ENCODE measurements around the gene AKAP11.

AKAP11 gene

DNA sequence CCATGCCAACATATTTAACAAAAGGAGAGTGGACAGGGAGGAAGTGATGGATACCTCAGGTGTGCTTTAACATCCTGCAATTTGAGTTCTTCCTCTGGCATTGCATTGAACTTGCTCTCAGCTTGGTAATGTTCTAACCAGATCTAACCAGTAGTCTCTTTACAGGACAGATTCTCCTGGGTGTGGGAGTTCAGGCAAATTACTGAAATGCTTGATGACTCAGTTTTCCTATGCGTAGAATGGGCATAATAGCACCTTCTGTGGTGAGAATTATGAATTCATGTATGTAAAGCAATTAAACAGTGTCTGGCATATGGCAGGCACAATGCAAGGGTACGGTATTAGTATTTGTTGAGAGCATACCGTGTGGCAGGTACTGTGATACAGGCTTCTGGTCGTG, 3.6 kb downstream of the AKAP11 start:
- no peak for DNase-seq

DNA sequence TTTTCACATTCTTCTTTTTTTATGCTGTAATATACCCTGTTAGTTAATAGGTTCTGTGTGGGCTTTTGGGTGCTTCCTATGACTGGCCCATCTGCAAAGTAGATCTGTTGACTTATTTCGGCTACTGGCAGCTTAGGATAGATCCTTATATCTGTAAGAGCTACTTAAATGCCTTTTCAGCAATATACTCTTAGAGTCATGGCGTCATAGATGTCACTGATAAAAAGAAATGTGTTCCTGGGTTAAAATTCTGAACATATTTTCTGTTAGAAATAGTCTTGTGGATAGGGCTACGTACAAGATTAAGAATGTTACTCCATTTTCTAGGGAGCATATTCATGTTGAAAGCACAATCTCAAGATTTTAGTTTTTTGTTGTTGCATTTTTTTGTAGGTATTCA, 4.7 kb downstream of the AKAP11 start:
- DNase-seq = no peak

DNA sequence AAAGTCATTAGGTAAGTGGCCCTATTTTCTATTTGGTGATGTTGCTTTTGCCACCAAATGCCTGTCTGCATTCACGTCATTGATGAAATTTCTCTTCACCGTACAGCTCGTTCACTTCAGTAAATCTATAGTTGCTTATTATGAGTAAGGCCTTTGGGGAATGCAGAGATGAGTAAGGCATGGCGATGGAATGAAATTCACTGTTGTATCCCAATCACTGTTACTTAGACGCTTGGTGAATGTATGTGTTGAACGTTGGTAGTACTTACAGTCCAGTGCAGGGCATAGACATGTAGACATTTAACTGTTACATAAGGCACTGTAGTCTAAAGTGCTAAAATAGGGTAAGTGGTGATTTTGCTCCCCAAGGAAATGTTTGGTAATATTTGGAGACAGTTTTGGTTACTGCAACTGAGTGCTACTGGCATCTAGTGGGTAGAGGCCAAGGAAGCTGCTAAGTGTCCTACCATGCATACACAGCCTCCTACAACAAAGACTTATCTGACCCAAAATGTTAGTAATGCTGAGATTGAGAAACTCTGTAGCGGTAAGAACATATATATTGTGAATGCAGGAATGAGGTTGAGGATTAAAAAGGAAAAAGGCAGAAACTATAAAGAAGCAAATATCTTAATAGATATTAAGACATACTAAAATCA, 5.8 kb downstream of the AKAP11 start:
- no peak for DNase-seq

DNA sequence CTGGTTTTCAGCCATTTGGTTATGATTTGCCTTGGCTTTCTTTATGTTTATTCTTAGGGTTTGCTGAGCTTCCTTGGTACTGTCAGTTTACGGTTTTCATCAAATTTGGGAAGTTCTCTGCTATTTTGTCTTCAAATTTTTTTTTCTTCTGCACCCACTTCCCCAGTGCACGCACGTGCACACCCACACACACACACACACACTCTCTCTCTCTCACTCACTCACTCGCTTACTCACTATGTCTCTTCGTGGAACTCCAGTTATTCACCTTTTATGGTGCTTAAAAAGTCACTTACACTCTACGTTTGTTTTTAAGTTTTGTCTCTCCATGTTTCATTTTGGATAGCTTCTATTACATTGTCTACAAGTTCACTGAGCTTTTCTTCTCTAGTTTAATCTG, 7.1 kb downstream of the AKAP11 start:
- DNase-seq = no peak

DNA sequence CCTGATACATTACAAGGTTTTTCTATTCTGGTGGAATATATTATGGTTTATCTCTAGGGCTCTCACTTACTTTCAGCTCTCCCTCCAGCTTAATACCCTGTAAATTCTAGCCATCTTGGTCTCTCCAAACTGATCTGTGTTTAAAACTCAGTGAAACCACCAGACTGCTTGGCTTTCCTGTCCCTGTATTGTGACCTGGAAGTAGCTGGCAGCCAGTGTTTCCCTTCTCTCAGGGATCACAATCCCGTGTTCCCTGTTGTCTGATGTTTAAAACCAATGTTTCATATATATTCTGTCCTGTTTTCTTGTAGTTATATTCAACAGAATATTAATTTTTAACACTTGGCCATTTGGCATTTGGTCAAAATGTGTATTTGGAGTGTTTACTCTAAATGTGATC, 8.0 kb downstream of the AKAP11 start:
- DNase-seq = no peak

DNA sequence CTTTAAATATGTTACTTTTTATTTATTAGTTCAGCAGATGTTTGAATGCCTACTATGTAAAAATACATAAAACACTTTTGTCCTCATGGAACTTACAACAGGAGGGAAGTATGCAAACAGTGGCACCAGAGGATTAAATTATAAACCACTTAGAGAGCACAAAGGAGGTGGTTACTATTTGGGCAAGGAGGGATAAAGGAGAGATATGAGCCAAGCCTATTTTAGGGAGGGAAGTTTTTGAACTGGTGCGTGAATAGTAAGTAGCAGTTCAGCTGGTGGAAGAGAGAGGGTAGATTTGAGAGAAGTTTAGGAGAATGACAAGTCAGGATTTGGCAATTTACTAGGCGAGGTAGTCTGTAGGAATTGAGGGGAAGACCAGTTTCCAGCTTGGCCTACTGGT, 8.6 kb downstream of the AKAP11 start:
- no peak for DNase-seq

DNA sequence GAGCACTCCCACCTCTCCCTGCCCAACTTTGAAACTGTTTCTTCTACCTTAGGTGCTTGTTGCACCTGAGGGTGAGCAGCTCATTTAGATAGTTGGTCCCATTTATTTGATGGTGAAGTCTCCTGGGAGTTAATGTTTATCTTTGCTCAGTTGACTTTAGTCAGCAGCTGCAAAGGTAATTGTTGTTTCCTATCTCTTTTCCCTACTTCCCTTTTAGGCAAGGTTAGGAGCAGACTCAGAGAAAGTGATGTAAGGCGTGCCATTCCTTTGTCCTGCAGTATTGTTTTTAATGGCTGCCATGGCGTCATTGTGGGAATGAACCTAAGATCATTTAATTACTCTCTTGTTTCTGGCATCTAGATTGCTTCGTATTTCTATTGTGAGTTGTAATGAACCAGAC, 11.6 kb downstream of the AKAP11 start:
- no peak for DNase-seq

DNA sequence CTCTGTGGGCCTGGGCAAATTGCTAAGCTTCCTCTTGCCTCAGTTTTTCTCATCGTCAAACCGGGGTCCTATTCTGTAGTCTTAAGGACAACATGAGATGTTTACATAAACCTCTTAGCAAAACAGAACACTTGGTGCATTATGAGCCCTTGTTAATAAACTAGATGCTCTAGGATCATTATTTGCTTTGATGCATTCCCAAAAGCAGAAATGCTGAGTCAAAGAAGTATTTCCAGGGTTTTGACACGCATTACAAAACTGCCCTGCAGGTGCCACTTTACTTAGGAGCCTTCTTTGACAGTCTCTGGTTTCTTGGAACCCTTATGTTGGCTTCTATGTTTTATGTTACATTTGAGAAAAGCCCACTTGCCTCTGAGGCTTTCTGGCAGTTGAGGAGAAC, 12.1 kb downstream of the AKAP11 start:
- no peak for DNase-seq

DNA sequence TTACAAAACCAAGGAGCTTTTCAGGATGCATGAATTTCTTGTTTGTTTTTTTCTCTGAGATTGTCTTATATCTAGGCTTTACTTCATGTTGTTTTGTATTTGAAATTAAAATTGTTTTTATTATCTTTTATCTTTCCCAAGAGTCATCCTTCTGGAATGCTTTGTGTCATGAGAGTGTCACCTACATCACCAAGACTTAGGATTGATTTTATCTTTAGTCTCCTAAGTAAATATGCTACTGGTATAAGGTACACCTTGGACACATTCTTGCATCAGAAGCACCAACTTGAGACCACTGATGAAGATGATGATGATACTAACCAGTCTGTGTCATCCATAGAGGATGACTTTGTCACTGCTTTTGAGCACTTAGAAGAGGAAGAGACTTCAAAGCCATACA, 26.4 kb downstream of the AKAP11 start:
- DNase-seq = no peak

DNA sequence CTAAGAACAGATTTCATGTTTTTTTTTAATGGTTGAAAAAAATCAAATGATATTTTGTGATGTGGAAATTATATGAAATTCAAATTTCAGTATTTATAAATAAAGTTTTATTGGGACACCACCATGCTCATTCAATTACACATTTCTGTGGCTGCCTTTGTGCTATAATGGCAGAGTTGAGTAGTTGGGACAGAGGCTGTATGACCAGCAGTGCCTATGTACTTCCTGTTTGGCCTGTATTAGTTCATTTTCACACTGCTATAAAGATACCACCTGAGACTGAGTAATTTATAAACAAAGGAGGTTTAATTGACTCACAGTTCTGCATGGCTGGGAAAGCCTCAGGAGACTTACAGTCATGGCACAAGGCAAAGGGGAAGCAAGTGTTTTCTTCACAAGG, 33.6 kb downstream of the AKAP11 start:
- no peak for DNase-seq

DNA sequence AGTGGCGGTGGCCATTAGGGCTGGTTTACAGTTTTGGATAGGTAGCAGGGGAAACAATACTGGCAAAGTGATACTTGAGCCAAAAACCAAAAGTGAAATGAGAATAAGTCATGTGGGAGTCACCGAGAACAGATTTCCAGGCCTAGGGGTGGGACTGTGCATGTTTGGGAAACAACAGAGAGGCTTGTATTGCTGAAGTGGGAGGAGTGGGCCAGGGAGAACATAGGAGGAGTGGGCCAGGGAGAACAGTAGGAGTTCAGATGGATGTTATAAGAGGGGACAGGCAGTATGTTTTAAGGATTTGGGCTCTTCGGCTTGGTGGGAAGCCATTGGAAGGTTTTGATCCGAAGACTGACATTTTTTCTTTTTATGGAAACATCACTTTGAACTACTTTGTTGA, 35.5 kb downstream of the AKAP11 start:
- no peak for DNase-seq

DNA sequence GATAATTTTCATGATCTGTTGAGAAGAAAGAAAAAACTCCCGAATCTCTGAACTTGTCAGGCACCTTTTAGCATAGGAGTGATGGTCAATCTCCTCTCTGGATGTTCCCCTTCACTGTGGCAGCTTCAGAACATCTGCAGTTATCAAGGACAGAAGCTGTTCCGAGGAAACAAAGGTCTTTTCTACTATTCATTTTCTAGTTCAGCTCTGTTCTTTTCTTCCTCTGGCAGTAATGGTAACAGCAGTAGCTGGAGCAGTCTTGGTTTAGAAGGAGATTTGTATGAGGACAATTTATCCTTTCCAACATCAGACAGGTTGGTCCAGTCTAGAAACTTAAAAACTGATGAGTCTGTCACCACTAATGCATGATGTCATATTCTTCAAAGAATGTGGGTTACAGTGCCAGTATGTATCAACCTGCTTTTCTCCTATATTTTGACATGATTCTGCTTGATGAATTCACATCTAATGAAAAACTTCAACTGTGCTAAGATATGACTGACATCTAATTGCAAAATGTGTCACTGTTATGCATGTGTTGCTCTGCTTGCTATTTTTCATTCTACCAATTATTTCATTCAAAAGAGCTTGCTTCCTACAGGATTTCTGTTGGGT, 41.0 kb downstream of the AKAP11 start:
- no peak for DNase-seq

DNA sequence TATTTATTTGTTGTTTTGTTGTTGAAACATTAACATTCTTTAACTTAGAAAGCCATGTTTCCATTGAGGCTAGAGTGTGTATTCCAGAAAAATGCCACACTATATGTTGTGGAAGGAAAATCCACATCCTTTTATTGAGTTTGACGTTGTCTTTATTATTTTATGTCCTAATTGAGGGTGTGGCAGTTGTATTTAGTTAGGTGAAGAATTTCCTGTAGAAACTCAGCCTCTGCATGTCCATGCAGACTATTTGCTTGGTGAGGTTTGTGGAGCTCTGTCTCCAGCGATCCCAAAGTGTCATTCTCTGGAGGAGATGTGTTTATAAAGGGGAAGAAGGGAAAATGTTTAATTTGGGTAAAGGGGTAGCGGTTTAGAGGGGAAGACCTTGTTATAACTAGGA, 46.6 kb downstream of the AKAP11 start:
- DNase-seq = no peak

DNA sequence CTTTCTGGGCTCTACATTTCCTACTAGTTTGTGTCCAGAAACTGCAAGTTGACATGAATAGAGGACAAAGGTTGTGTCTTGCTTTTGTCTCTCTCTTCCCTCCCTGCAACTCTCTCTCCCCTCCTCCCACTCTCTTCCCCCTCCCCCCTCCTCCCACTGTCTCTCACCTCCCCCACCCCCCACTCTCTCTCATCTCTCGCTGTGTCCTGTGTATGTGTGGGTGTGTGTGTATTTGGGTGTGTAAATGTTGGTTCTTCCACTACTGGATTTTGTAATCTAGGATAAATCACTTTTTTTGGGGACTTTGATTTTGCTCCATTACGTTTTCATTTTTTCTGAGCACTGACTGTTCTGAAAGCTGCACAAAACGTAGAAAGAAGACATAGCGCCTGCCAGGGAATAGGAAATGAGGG, 48.4 kb downstream of the AKAP11 start:
- DNase-seq = no peak

DNA sequence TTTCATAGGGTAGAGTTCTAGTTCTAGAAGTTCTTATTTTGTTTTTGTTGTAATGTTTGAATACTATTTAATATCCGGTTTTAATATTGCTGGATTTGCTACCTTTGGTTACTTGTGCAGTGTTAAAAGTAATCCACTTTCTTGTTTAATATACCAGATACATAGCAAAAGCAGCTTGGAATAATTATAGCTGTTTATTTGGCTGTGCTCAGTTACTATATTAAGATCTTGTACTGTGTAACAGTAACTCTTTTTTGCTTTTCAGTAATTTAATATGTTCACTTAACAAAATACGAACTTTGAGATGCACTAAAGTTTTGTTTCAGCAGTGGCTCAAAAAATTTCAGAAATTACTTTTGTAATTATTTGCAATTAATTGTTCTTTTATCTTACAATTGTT, 50.9 kb downstream of the AKAP11 start:
- DNase-seq = no peak

DNA sequence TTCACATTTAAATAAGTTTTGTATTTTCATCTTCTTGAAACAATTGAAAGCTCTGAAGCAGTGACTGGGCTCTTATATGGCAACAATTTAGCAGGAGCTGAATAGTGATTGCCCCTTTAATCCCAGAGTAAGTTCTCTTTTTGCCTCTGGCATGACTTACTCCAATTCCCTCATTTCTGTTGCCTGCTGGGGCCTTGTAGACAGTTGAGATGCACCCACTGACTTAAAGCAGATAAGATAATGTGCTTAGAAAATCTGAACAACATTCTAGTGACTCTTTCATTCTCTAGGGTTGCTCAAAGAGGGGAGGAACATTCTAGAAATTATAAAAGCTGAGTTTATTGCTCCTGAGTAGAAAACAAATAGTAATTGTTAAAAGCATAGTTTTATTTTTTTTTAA, 52.8 kb downstream of the AKAP11 start:
- no peak for DNase-seq

DNA sequence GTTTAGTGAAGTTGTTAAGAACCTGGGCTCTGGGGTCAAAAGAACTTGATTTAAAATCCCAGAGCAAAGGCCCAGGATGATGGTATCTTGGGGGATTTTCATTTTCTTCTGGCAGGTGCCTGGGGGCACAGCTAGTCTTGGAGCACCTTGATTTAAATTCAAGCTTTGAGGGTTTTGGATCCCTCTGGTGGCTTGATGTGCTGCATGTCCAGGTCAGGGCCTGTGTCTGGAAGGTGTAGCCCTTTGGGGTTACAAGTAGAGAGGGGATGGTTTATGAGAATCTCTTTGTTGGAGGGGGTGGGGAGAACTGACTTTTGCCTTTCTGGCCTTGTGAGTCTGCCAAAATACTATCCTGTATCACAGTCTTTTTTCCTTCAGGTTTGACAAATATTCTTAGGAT, 55.8 kb downstream of the AKAP11 start:
- DNase-seq = no peak

DNA sequence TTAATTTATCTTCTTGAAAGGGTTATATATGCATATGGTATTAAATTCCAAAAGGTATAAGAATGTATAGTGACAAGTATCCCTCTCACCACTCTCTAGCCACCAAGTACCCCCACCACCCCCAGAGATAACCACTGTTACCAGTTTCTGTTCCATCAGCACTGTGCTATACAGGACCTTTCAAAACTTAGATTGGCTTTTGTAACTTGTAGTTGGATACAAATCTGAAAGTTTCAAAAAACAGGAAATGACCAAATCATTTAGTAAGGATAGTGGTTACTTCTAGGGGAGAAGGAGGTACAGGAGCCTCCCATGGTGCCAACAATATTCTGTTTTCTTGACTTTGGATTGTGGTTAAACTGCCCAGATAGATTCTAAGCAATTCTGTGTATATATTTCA, 56.7 kb downstream of the AKAP11 start:
- no peak for DNase-seq

DNA sequence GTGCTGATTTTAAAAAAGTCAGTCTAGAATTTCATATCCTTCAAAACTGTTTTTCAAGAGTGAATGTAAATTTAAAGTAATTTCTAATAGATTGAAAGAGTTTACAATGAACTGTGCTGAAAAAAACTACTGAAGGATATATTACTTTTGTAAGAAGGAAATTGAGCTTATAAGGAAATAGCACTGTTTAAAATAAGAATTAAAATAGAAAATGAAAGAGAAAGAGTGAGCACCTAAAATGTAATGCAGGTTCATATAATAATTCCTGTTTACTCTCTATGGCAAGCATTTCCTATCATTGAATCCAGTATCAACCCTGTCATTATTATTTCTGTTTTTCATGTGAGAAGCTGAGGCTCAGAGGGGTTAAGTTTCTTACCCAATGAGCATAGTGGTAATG, 57.3 kb downstream of the AKAP11 start:
- DNase-seq = no peak

DNA sequence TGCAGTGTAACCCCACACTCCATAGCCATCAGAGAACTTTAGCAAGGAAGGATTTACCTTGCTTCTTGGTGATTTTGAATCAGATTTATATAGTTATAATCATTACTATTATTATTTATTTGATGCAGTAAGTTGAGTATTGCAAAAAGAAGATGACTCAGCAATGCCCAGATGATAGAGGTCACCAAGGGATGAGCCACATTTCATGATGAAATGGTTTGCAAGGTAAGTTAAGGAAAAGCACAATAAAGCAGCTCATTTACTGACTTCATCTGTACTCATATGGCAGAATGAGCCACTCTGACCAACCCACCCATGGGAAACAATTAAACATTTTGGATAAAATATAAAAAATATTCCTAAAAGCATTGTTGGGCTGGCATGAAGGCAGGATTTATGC, 59.1 kb downstream of the AKAP11 start:
- no peak for DNase-seq

DNA sequence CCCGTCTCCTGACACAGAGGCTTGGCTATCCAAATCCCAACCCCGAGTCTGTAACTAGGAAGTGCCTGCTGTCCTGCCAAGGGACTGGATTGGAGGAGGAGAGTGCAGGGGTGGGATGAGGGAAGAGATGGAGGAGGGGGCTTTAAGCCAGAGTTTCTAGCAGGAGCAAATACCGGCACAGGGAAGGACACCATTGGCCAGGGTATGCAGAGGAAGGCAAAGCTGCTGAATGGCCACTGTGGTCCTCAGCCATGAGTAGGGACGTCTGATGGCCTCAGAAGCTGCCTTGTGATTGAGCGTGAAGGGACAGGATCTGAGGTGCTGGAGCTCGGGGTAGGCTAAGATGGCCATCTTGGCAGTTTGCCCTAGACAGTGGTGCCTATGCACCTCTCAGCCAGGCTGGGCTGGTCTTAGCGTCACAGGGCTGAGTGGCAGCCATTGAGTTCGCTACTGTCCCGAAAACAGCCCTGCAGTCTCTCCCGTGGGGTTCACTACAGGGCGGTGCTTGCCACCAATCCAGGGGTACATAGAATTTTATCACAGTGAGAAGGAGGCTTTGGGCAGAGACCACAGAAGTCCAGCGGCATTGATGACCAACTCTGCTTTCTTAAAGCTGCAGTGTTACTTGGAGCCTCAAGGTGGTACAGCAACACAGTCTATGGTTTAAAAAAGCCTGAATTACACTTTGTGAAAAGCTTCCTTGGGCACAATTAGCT, 61.8 kb downstream of the AKAP11 start:
- DNase-seq = no peak

DNA sequence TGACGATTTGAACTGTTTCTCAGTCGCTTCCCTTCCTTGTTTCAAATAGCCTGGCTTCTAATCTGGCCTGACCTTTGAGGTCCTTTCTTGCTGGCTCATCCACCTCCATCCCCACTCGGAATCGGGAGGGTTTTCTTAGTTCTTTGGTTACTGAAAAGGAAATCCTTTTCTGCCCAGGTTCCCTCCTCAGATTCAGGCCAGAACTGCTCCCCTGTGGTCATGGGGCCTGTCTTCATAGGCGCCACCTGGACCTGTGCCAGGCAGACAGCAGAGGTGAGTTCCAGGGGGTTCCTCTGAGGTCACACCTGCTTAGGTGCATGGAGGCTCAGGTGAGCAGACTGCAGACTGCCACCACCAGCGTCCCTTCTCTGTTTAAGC, 62.4 kb downstream of the AKAP11 start:
- DNase-seq = no peak

DNA sequence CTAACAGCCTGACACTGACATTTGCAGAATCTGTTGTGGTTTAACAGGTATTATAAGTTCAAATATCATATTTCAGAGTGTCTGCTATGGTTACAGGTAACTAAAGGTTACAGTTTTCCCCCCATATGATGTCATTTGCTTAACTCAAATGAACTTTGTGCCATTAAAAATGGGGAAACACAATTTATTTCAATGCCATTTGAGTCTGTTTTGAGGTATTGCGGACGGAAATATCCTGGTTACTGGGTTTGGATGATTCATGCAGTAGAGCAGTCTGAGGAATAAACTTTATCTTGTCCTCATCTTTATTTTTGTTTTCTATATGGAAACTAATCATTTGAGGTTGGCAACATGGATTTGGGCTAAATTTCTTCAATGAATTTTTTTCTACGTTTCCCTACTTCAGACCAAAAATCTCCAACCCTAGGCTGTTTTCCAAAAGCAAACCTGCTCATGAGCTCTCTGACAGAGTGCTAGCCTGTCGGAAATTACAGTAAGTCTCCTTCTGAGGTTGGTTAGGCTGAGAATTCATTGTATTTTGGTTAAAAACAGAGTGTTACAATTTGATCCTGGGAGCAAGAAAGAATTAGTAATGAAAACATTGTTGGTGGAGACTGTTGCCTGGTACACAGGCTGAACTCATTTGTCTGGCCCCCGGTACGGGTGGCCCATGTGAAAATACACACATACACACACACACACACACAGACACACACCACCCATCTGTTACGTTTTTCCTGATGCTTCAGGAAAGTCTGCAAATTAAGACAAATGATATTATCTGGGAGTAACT, 66.1 kb downstream of the AKAP11 start:
- no peak for DNase-seq

DNA sequence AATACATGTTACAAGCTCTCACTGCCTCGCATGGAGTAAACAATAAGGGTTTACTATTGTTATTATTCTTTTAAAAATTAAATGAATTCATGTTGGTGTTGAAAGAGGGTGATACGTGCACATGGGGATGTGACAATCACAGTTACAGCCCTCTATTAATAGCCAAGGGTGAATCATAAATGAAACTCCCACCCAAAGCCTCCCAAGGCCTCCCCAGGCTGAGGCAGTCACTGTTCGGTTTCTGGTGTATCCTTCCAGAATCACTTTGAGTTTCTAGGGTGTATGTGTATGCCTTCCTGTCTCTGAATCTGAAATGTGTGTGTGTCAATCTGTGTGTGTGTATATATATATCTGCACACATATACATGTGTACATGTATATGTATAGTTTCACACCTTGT, 73.4 kb downstream of the AKAP11 start:
- no peak for DNase-seq

Measured in NCI-H1092 treated with DMSO at 0.1 percent for 48 hours (cell line).